OCI-LY3 (cell line): ENCODE data around the gene NEDD4L.

Source experiments
- H2AFZ ChIP-seq: fragments of 200-600, 300-600 bp; shearing (Covaris generic); 2 replicates; pipeline ENCODE4 v1.6.0; 2014; ENCODE audit warnings: antibody characterized with exemption, low read depth, low read length
- H3K27ac ChIP-seq: fragments of 200-600, 300-600 bp; sonication (generic); 2 replicates; pipeline ENCODE4 v1.5.1; 2014; ENCODE audit warnings: mild to moderate bottlenecking, low read length, moderate library complexity, mixed read lengths
- H3K27me3 ChIP-seq: fragments of 200-600, 300-600 bp; sonication (generic); 2 replicates; pipeline ENCODE4 v1.6.1; 2014; ENCODE audit warnings: low read depth, low read length, mixed read lengths
- H3K36me3 ChIP-seq: fragments of 200-600, 300-600 bp; sonication (generic); replicated peaks from 2 replicates; pipeline ENCODE3; 2014; ENCODE audit warnings: low read depth, low read length, mixed read lengths
- H3K4me1 ChIP-seq: fragments of 300-600, 200-600 bp; sonication (generic); 2 replicates; pipeline ENCODE4 v1.6.1; 2014; ENCODE audit warnings: low read length, mixed read lengths
- H3K4me2 ChIP-seq: fragments of 200-600, 300-600 bp; sonication (generic); 2 replicates; pipeline ENCODE4 v1.6.1; 2014; ENCODE audit warnings: low read length, mixed read lengths
- H3K4me3 ChIP-seq: fragments of 300-600, 200-600 bp; sonication (generic); 2 replicates; pipeline ENCODE4 v1.5.1; 2014; ENCODE audit warnings: antibody characterized with exemption, mild to moderate bottlenecking, low read length, moderate library complexity
- H3K79me2 ChIP-seq: fragments of 300-600, 200-600 bp; shearing (Covaris generic); 2 replicates; pipeline ENCODE4 v1.6.1; 2014; ENCODE audit warnings: mild to moderate bottlenecking, low read length, mixed read lengths
- H3K9ac ChIP-seq: fragments of 300-600, 200-600 bp; shearing (Covaris generic); 2 replicates; pipeline ENCODE4 v1.6.0; 2014; ENCODE audit warnings: mild to moderate bottlenecking, low read length, moderate library complexity
- H3K9me3 ChIP-seq: fragments of 200-600, 300-600 bp; shearing (Covaris generic); 2 replicates; pipeline ENCODE4 v1.6.1; 2014; ENCODE audit warnings: low read length, mixed read lengths; ENCODE audit not compliant: insufficient read depth
- H4K20me1 ChIP-seq: fragments of 200-600, 300-600 bp; sonication (generic); 2 replicates; pipeline ENCODE4 v1.6.1; 2016; ENCODE audit warnings: low read length, mixed read lengths; ENCODE audit not compliant: insufficient read depth
- EZH2phosphoT487 ChIP-seq: fragments of 200-600 bp; shearing (Covaris generic); IDR thresholded peaks from 2 replicates; pipeline ENCODE4 v1.6.1; 2018; ENCODE audit warnings: antibody characterized with exemption, mixed run types, low read depth
- TF ChIP-seq, protein P1 (sequence below): fragments of 200-600, 300-600 bp; sonication (generic); IDR thresholded peaks from 2 replicates; pipeline ENCODE4 v1.5.1; 2014; ENCODE audit warnings: antibody characterized with exemption, low read length, low read depth

NEDD4L gene

DNA sequence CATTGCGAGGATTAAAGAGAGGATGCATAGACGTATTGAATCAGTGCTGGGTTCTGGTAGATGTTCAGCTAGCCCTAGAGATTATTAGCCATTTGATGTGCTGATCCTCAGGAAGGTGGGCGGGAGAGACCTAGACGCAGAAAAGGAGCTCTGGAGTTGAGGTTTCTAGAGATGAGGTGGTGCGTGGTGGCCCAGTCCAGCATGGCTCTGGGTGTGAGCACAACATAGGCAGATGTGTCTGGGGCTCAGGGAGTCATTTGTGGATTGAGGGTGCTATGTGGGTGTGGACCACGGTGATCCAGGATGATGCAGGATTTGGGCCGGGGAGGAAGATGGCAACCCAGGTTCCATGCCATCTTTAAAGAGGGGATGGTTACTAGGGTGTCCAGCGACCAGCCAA, 102.1 kb downstream of the NEDD4L start:
- peaks cover 79% of the 10 kb centered on the region for H3K4me1 ChIP-seq
- peaks cover 85% of the 10 kb centered on the region for H3K79me2 ChIP-seq
- H2AFZ ChIP-seq: no peak overlapping the region
- no peaks in the 10 kb centered on the region for H3K36me3 ChIP-seq
- TF ChIP-seq, protein P1, sequence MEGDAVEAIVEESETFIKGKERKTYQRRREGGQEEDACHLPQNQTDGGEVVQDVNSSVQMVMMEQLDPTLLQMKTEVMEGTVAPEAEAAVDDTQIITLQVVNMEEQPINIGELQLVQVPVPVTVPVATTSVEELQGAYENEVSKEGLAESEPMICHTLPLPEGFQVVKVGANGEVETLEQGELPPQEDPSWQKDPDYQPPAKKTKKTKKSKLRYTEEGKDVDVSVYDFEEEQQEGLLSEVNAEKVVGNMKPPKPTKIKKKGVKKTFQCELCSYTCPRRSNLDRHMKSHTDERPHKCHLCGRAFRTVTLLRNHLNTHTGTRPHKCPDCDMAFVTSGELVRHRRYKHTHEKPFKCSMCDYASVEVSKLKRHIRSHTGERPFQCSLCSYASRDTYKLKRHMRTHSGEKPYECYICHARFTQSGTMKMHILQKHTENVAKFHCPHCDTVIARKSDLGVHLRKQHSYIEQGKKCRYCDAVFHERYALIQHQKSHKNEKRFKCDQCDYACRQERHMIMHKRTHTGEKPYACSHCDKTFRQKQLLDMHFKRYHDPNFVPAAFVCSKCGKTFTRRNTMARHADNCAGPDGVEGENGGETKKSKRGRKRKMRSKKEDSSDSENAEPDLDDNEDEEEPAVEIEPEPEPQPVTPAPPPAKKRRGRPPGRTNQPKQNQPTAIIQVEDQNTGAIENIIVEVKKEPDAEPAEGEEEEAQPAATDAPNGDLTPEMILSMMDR: no peak
- no peak for TF ChIP-seq EZH2phosphoT487
- H3K4me3 ChIP-seq: peak overlapping the region; percentile 47; the same call in 1 of the 2 replicates
- H3K27ac ChIP-seq: peak overlapping the region; percentile 46
- H3K4me2 ChIP-seq: peak overlapping the region; percentile 59
- no peaks in the 10 kb centered on the region for H4K20me1 ChIP-seq
- H3K9me3 ChIP-seq: no peaks in the 10 kb centered on the region
- H3K9ac ChIP-seq: peak overlapping the region; percentile 26; the same call in 1 of the 2 replicates
- no peaks in the 10 kb centered on the region for H3K27me3 ChIP-seq

- Histone ChIP-seq H3K4me2 (peak overlapping the region; percentile 91), H4K20me1 (no peaks in the 10 kb centered on the region), H3K79me2 (peaks cover 85% of the 10 kb centered on the region), H3K9ac (peak overlapping the region; percentile 70), H3K9me3 (no peaks in the 10 kb centered on the region), H3K27me3 (no peaks in the 10 kb centered on the region), H3K27ac (peak overlapping the region; percentile 89), H3K4me3 (peak overlapping the region; percentile 71), H3K36me3 (no peaks in the 10 kb centered on the region), H3K4me1 (peaks cover 69% of the 10 kb centered on the region), H2AFZ (peak overlapping the region; percentile 61)
- no peak for TF ChIP-seq EZH2phosphoT487
- TF ChIP-seq, protein P1: peak; percentile 35
These were observed 105.0 kb downstream of the NEDD4L start for GRCh38 chr18:58148954-58149471.

- H4K20me1 ChIP-seq: 0 out of 2 replicates have a peak, but pooled peaks cover 3% of the 10 kb centered on the region
- H2AFZ ChIP-seq: no peak overlapping the region
- H3K4me2 ChIP-seq: peak overlapping the region; percentile 91
- TF ChIP-seq, protein P1: no peak
- no peak for TF ChIP-seq EZH2phosphoT487
- H3K4me3 ChIP-seq: no peak overlapping the region
- H3K27me3 ChIP-seq: no peaks in the 10 kb centered on the region
- no peak overlapping the region for H3K9ac ChIP-seq
- H3K27ac ChIP-seq: no peak overlapping the region
- no peaks in the 10 kb centered on the region for H3K9me3 ChIP-seq
- peaks cover 85% of the 10 kb centered on the region for H3K79me2 ChIP-seq
- H3K4me1 ChIP-seq: peaks cover 53% of the 10 kb centered on the region
- H3K36me3 ChIP-seq: no peaks in the 10 kb centered on the region
These were observed 106.7 kb downstream of the NEDD4L start for GRCh38 chr18:58150772-58151171.

- Histone ChIP-seq H3K27me3 (no peaks in the 10 kb centered on the region), H3K27ac (no peak overlapping the region), H3K9ac (no peak overlapping the region), H4K20me1 (0 out of 2 replicates have a peak, but pooled peaks cover 3% of the 10 kb centered on the region), H3K79me2 (peaks cover 82% of the 10 kb centered on the region), H3K4me1 (peaks cover 39% of the 10 kb centered on the region), H3K9me3 (no peaks in the 10 kb centered on the region), H3K36me3 (no peaks in the 10 kb centered on the region), H3K4me2 (no peak overlapping the region), H3K4me3 (no peak overlapping the region), H2AFZ (no peak overlapping the region)
- TF ChIP-seq, protein P1: no peak
- TF ChIP-seq EZH2phosphoT487: no peak
These were observed 108.2 kb downstream of the NEDD4L start for GRCh38 chr18:58152216-58152615.
